Tibial nerve (tissue), 4 donors: ENCODE data around the gene CEP112. TPM values are rescaled to one million over a fixed set of nuclear protein-coding genes. Genes with fewer than 3 reads are reported as not detected.

Experiments
- DNase-seq, 2 donors: peaks; one replicate each; pipeline ENCODE4 v3.0.0-alpha.2; 2019; ENCODE audit warnings: low spot score in 2 of 2
- H3K27ac ChIP-seq, 4 donors: fragments of 200-600 bp; sonication (generic) in 3 of 4; one replicate each; pipeline ENCODE4 v1.5.1; 2017 to 2019; ENCODE audit warnings: mild to moderate bottlenecking in 1 of 4
- H3K27me3 ChIP-seq, 2 donors: fragments of 200-600 bp; sonication (generic) in 1 of 2; one replicate each; pipeline versions ENCODE4 v1.5.1 to v1.6.0; 2017 to 2019
- H3K36me3 ChIP-seq, 3 donors: fragments of 200-600 bp; sonication (generic); one replicate each; pipeline ENCODE4 v1.5.1; 2018 to 2019
- H3K4me1 ChIP-seq, 4 donors: fragments of 200-600 bp; sonication (generic) in 3 of 4; one replicate each; pipeline ENCODE4 v1.5.1; 2017 to 2019
- H3K4me3 ChIP-seq, 4 donors: fragments of 200-600 bp; sonication (generic) in 3 of 4; one replicate each; pipeline ENCODE4 v1.5.1; 2017 to 2019; ENCODE audit warnings: mild to moderate bottlenecking in 1 of 4, moderate library complexity in 1 of 4
- H3K9me3 ChIP-seq, 4 donors: fragments of 200-600 bp; sonication (generic) in 3 of 4; one replicate each; pipeline ENCODE4 v1.5.1; 2017 to 2019
- CTCF ChIP-seq, 5 experiments: fragments of 200-600 bp in 3 of 5; fragments of 450-650 bp in 2 of 5; sonication (generic) in 3 of 5; IDR thresholded peaks; one replicate each; pipeline ENCODE4 v1.5.1; 2016 to 2019; ENCODE audit warnings: antibody characterized with exemption in 5 of 5, mild to moderate bottlenecking in 3 of 5, moderate library complexity in 2 of 5
- EP300 ChIP-seq, 2 donors: sonication (generic); formaldehyde crosslinking; IDR thresholded peaks; one replicate each; pipeline ENCODE4 v1.6.1; 2017; ENCODE audit warnings: antibody characterized with exemption in 2 of 2, mild to moderate bottlenecking in 1 of 2
- POLR2A ChIP-seq, 2 donors: fragments of 450-650 bp; IDR thresholded peaks; one replicate each; pipeline ENCODE4 v1.6.1; 2017; ENCODE audit warnings: antibody characterized with exemption in 2 of 2, mild to moderate bottlenecking in 2 of 2, moderate library complexity in 2 of 2
- WGBS, 2 donors: methylation state at CpG; one replicate each; pipeline ENCODE4 v1.1.5; 2018; 5-methylcytosine and 5-hydroxymethylcytosine counted together
- total RNA-seq, 4 donors: library from RNA; depleted of rRNA; stranded (reverse); fragments of >200 nt; gene quantifications; one replicate each; pipeline ENCODE4 v1.1.0, GENCODE V29; 2016

CEP112 gene
- total RNA-seq, 4 donors from 2014 or later, result 26.0 to 46.8 (median 34.2) TPM

- TF ChIP-seq CTCF (IDR thresholded peaks at IDR 0.05), result no peak
- TF ChIP-seq EP300 (IDR thresholded peaks at IDR 0.05), result no peak
- TF ChIP-seq POLR2A (IDR thresholded peaks at IDR 0.05), result no peak
- Histone ChIP-seq H3K9me3 (no peaks in the 10 kb centered on the region), H3K4me3 (no peak overlapping the region), H3K36me3 (no peaks in the 10 kb centered on the region), H3K4me1 (no peaks in the 10 kb centered on the region), H3K27me3 (no peaks in the 10 kb centered on the region), H3K27ac (no peak overlapping the region)
- DNase-seq, result no peak
- WGBS, 2 donors, result 93 to 95% methylated on average over 2 of the region's 2 CpGs
Measured at GRCh38 chr17:65857718-65858117, 334.2 kb downstream of the CEP112 start.

GRCh38 chr17:65856865-65857264 is 335.1 kb downstream of the CEP112 start:
- no peak for TF ChIP-seq EP300 (IDR thresholded peaks at IDR 0.05)
- no peak for TF ChIP-seq POLR2A (IDR thresholded peaks at IDR 0.05)
- no peak for TF ChIP-seq CTCF (IDR thresholded peaks at IDR 0.05)
- WGBS, 2 donors, result 88 to 93% methylated on average over 2 of the region's 2 CpGs
- no peaks in the 10 kb centered on the region for H3K4me1 ChIP-seq

GRCh38 chr17:65855675-65856074 is 336.3 kb downstream of the CEP112 start:
- no peak for DNase-seq
- Histone ChIP-seq H3K27ac (no peak overlapping the region), H3K4me3 (no peak overlapping the region), H3K4me1 (no peaks in the 10 kb centered on the region), H3K27me3 (no peaks in the 10 kb centered on the region), H3K36me3 (no peaks in the 10 kb centered on the region), H3K9me3 (no peaks in the 10 kb centered on the region)
- TF ChIP-seq POLR2A (IDR thresholded peaks at IDR 0.05), result no peak
- no peak for TF ChIP-seq CTCF (IDR thresholded peaks at IDR 0.05)
- TF ChIP-seq EP300 (IDR thresholded peaks at IDR 0.05), result no peak
- WGBS, 2 donors, result 95 to 98% methylated on average over 4 of the region's 4 CpGs

More at GRCh38 chr17:65856865-65857264, 335.1 kb downstream of the CEP112 start:
- no peak for DNase-seq
- Histone ChIP-seq H3K27me3 (no peaks in the 10 kb centered on the region), H3K4me3 (no peak overlapping the region), H3K9me3 (no peaks in the 10 kb centered on the region), H3K36me3 (no peaks in the 10 kb centered on the region), H3K27ac (no peak overlapping the region)

GRCh38 chr17:65855245-65855644 is 336.7 kb downstream of the CEP112 start:
- H3K36me3 ChIP-seq, result no peaks in the 10 kb centered on the region
- TF ChIP-seq EP300 (IDR thresholded peaks at IDR 0.05), result no peak
- TF ChIP-seq CTCF (IDR thresholded peaks at IDR 0.05), result no peak
- no peak for TF ChIP-seq POLR2A (IDR thresholded peaks at IDR 0.05)
- no peaks in the 10 kb centered on the region for H3K4me1 ChIP-seq
- WGBS, 2 donors, result 92 to 97% methylated on average over 2 of the region's 2 CpGs
- no peaks in the 10 kb centered on the region for H3K27me3 ChIP-seq
- H3K27ac ChIP-seq, result no peak overlapping the region
- H3K4me3 ChIP-seq, result no peak overlapping the region
- no peak for DNase-seq
- H3K9me3 ChIP-seq, result no peaks in the 10 kb centered on the region

- H3K9me3 ChIP-seq, result no peaks in the 10 kb centered on the region
- no peaks in the 10 kb centered on the region for H3K27me3 ChIP-seq
- no peak overlapping the region for H3K27ac ChIP-seq
- no peaks in the 10 kb centered on the region for H3K36me3 ChIP-seq
- no peak for DNase-seq
- no peak overlapping the region for H3K4me3 ChIP-seq
- TF ChIP-seq EP300 (IDR thresholded peaks at IDR 0.05) (no peak), CTCF (IDR thresholded peaks at IDR 0.05) (no peak), POLR2A (IDR thresholded peaks at IDR 0.05) (no peak)
- H3K4me1 ChIP-seq, result no peaks in the 10 kb centered on the region
Measured at GRCh38 chr17:65853816-65854215, 338.1 kb downstream of the CEP112 start.
